PFSK-1 (cell line): ENCODE results near the gene DPCD.

Experiments
- FOXP2 ChIP-seq: optimal IDR thresholded peaks from 2 replicates; pipeline ENCODE3; 2011; ENCODE audit warnings: borderline replicate concordance, control low read depth, inconsistent platforms; ENCODE audit not compliant: insufficient read depth; ENCODE audit errors: extremely low read length, extremely low read depth
- POLR2AphosphoS5 ChIP-seq: IDR thresholded peaks from 2 replicates; pipeline ENCODE4 v1.6.1; 2012; ENCODE audit warnings: low read depth, mild to moderate bottlenecking, control low read depth, low read length, moderate library complexity
- REST ChIP-seq, 2 experiments: IDR thresholded peaks; 2 replicates each; pipeline versions ENCODE4 v1.6.1 to v1.8.0; 2011 to 2012; ENCODE audit warnings: low read depth in 2 of 2, low read length in 2 of 2, control low read depth in 1 of 2, inconsistent platforms in 1 of 2, mild to moderate bottlenecking in 1 of 2, moderate library complexity in 1 of 2; ENCODE audit not compliant: insufficient read depth in 1 of 2
- SIN3A ChIP-seq: IDR thresholded peaks from 2 replicates; pipeline ENCODE4 v1.6.1; 2012; ENCODE audit warnings: mild to moderate bottlenecking, low read length, moderate library complexity, borderline replicate concordance; ENCODE audit not compliant: insufficient read depth
- TAF1 ChIP-seq: IDR thresholded peaks from 2 replicates; pipeline ENCODE4 v1.6.1; 2012; ENCODE audit warnings: low read length, control low read depth, borderline replicate concordance; ENCODE audit not compliant: insufficient read depth

DPCD gene

GRCh38 chr10:101658975-101659374, 70.9 kb downstream of the DPCD start:
- TF ChIP-seq TAF1 (no peak), FOXP2 (no peak), REST (IDR thresholded peaks at IDR 0.05; ENCODE audit: insufficient read depth in 1 of 2, low read depth in 2 of 2, low read length in 2 of 2) (no peak), SIN3A (no peak), POLR2AphosphoS5 (no peak)
